Measurements from ENCODE around the gene CYP4F11.
"Not testable (repeated sequence)": the region's sequence is repeated elsewhere in the genome, so short reads cannot be mapped to it uniquely, and the experiment has no call there.

The CYP4F11 gene

DNA sequence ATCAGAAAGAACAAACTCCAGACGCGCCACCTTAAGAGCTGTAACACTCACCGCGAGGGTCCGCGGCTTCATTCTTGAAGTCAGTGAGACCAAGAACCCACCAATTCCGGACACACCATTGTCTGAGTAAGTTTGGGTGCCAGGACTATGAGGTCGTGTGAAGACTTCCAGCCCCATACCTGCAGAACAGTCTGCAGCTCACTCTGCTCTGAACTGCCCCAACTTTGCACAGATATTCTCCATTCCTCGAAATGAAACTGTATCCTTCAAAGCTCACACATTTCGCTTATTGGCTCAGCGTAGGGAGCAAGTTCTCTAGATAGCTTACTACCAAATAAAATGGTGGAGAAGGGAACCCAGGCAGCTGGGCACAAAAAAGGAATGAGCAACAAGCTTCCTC is 33.8 kb downstream of the CYP4F11 start:
- TF ChIP-seq, protein P1, sequence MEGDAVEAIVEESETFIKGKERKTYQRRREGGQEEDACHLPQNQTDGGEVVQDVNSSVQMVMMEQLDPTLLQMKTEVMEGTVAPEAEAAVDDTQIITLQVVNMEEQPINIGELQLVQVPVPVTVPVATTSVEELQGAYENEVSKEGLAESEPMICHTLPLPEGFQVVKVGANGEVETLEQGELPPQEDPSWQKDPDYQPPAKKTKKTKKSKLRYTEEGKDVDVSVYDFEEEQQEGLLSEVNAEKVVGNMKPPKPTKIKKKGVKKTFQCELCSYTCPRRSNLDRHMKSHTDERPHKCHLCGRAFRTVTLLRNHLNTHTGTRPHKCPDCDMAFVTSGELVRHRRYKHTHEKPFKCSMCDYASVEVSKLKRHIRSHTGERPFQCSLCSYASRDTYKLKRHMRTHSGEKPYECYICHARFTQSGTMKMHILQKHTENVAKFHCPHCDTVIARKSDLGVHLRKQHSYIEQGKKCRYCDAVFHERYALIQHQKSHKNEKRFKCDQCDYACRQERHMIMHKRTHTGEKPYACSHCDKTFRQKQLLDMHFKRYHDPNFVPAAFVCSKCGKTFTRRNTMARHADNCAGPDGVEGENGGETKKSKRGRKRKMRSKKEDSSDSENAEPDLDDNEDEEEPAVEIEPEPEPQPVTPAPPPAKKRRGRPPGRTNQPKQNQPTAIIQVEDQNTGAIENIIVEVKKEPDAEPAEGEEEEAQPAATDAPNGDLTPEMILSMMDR (conservative IDR thresholded peaks at IDR 0.05), result no peak
- no peak overlapping the region for H3K27ac ChIP-seq

DNA sequence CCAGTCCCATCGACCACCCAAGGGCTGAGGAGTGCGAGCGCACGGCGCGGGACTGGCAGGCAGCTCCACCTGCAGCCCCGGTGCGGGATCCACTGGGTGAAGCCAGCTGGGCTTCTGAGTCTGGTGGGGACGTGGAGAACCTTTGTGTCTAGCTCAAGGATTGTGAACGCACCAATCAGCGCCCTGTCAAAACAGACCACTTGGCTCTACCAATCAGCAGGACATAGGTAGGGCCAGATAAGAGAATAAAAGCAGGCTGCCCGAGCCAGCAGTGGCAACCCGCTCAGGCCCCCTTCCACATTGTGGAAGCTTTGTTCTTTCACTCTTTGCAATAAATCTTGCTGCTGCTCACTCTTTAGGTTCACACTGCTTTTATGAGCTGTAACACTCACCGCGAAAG is 34.3 kb downstream of the CYP4F11 start:
- H3K27ac ChIP-seq, result not testable (repeated sequence)

DNA sequence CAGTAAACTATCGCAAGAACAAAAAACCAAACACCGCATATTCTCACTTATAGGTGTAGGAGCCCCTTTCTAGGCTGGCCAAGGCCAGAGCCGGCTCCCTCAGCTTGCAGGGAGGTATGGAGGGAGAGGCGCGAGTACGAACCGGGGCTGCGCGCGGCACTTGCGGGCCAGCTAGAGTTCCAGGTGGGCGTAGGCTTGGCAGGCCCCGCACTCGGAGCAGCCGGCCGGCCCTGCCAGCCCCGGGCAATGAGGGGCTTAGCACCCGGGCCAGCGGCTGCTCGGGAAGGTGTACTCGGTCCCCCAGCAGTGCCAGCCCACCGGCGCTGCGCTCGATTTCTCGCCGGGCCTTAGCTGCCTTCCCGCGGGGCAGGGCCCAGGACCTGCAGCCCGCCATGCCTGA is 34.8 kb downstream of the CYP4F11 start:
- H3K27ac ChIP-seq, result not testable (repeated sequence)

DNA sequence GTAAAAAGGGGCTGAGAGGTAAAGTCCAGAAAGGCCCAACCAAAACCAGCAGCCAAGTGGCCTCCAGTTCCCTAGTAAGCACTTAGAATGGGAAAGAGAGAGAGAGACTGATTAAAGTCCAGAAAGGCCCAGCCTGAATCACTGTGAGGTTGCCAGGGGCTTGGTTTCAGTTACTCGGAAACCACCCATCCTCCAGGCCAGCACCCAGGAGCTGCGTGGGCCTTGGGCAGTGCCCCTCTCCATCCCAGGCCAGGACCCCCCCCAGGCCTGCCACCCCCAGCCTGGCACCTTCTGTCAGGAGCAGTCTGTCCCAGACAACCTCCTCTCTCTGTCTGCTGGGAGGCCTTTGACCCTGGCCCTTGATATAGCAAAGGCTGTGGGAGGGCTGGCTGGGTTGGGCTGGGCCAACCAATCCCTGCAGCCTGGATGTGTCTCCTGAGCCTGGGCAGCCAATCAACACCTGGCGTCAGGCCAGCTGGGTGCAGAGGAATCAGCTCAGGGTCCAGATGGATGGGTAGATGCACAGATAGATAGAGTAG is 36.5 kb downstream of the CYP4F11 start, which contains the start of gene CYP4F2:
Gene CYP4F2 (minus strand): TSS at position 337 of the 539 bp plus-strand sequence. CDS start 463 bp downstream, outside the sequence.
- TF ChIP-seq, protein P1 (conservative IDR thresholded peaks at IDR 0.05), result no peak
- H3K27ac ChIP-seq, result no peak within 1 kb of the TSS

GRCh38 chr19:15897026-15897737 is 37.1 kb downstream of the CYP4F11 start:
- TF ChIP-seq, protein P1 (conservative IDR thresholded peaks at IDR 0.05), result no peak
- no peak overlapping the region for H3K27ac ChIP-seq

GRCh38 chr19:15895876-15896430 is 38.4 kb downstream of the CYP4F11 start:
- no peak overlapping the region for H3K27ac ChIP-seq
- TF ChIP-seq, protein P1 (conservative IDR thresholded peaks at IDR 0.05), result no peak

DNA sequence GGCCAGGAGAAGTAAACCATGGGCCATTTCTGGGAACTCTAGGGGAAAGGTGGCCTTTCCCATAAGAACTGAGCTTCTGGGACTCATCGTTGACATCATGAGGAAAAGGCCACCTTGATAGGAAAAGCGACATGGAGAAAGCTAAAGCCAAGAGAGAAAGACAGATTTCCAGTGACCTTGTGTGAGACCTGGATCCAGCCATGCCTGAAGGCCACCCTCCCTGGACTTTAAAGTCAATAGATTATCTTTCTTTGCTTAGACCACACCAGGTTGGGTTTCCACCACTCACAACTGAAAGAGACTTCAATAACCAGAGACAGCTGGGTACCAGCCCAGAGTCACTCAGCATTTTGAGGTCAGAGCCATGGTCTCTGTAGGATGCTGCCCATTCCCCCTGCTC is 40.0 kb downstream of the CYP4F11 start:
- H3K27ac ChIP-seq, result no peak overlapping the region
- TF ChIP-seq, protein P1 (conservative IDR thresholded peaks at IDR 0.05), result no peak

DNA sequence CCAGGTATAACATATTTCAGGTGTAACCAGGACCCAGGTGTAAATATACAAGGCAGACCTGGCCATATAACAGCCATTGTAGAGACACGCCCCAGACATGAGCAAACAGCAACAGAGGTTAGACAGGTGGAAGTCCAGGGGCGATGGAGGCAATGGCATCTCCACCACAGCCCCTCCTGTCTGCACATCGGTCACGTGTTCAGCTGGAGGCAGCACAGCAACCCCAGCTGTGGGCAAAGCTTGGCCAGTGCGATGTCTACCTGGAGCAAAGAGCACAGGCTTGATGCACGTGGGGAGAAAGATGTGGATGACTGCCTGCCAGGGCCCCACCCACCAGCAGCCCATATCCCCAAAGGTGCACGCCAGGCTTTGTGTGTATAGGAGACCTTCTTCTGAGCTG is 40.9 kb downstream of the CYP4F11 start:
- TF ChIP-seq, protein P1 (conservative IDR thresholded peaks at IDR 0.05), result no peak
- H3K27ac ChIP-seq, result no peak overlapping the region
